ENCODE results near the gene AMDHD2. TPM values are rescaled to one million over a fixed set of nuclear protein-coding genes. Genes with fewer than 3 reads are reported as not detected.
A peak's percentile ranks its signal among the peaks of the same experiment; 100 is the strongest.

Gene AMDHD2
- total and polyA plus RNA-seq, 2 of the 13 experiments (the other 11 are each of a cell fraction or from before 2014, with no cell fraction given): 33.5 to 39.1 TPM

DNA sequence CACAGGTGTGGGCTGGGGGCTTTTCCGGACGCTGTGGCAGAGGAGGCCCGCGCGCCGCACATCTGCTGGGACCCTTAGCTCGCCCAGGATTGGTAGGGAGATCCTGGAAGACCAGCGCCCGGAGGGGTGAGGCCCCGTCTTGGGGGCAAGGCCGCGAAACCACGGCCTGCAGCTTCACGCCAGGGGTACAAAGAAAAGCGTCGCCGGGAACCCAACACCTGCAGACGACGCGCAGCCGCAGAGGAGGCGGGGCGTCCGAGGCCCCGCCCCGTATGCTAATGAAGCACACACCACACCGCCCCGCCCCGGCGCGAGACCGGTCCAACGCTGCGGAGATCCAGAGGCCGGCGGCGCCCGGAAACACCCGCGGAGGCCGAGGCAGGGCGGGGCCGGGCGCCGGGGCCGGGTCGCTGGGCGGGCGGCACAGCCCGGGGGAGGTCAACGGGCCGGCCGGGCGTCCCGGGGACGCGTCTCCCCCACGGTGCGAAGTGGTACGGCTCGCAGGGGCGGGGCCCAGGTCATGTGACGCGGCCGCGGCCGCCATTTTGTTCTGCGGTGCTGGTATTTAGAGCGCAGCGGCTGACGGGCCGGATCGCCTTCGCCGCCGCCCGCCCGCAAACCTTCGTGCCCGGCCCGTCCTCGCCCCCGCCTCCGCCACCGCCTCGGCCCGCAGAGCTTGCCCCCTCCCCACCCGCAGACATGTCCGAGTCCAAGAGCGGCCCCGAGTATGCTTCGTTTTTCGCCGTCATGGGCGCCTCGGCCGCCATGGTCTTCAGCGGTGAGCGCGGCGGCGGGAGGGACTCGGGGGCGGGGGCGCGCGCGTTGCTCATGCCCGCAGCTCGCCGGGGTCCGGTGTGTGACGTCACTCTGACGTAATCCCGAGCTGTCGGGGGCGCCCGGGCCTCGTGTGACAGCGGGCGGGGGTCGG is 6.5 kb upstream of the AMDHD2 start, which contains the start of gene ATP6V0C (continued):
- TF ChIP-seq PTBP1 (IDR thresholded peaks at IDR 0.05; ENCODE audit: low read depth, low read length, poor library complexity, severe bottlenecking) (no peak), STAG1 (CRISPR knock-in tag; IDR thresholded peaks at IDR 0.05) (no peak), TAF15 (IDR thresholded peaks at IDR 0.05; ENCODE audit: low read depth, low read length, poor library complexity, severe bottlenecking) (peak; percentile 23), ZNF512B (CRISPR knock-in tag; IDR thresholded peaks at IDR 0.05; ENCODE audit: borderline replicate concordance) (no peak), IRF2 (CRISPR knock-in tag; IDR thresholded peaks at IDR 0.05) (peak; percentile 40; the same call in 1 of the 2 replicates), ZNF430 (CRISPR knock-in tag; IDR thresholded peaks at IDR 0.05) (0 out of 2 replicates have a peak, but pooled peaks have one; percentile 31), HDAC2 (CRISPR knock-in tag; IDR thresholded peaks at IDR 0.05) (no peak), MTA1 (CRISPR knock-in tag; IDR thresholded peaks at IDR 0.05; ENCODE audit: borderline replicate concordance) (no peak), ZNF180 (CRISPR knock-in tag; IDR thresholded peaks at IDR 0.05; ENCODE audit: borderline replicate concordance, low read depth) (0 out of 2 replicates have a peak, but pooled peaks have one; percentile 34), ZNF816 (CRISPR knock-in tag; IDR thresholded peaks at IDR 0.05; ENCODE audit: borderline replicate concordance) (no peak), ZNF33A (CRISPR knock-in tag; IDR thresholded peaks at IDR 0.05; ENCODE audit: borderline replicate concordance) (no peak), HOXA3 (CRISPR knock-in tag; IDR thresholded peaks at IDR 0.05) (peak; percentile 97), MLX (CRISPR knock-in tag; IDR thresholded peaks at IDR 0.05) (no peak), ZNF274 (CRISPR knock-in tag; IDR thresholded peaks at IDR 0.05) (peak; percentile 32; the same call in 1 of the 2 replicates), HCFC1 (IDR thresholded peaks at IDR 0.05; ENCODE audit: low read depth, low read length) (peak; percentile 44; the same call in 1 of the 2 replicates), KDM2A (CRISPR knock-in tag; IDR thresholded peaks at IDR 0.05; ENCODE audit: borderline replicate concordance, low read depth) (peak; percentile 75), ZMYM4 (CRISPR knock-in tag; IDR thresholded peaks at IDR 0.05) (peak; percentile 20; the same call in 1 of the 2 replicates), ZXDC (CRISPR knock-in tag; IDR thresholded peaks at IDR 0.05) (no peak)
- TF ChIP-seq, protein P1, sequence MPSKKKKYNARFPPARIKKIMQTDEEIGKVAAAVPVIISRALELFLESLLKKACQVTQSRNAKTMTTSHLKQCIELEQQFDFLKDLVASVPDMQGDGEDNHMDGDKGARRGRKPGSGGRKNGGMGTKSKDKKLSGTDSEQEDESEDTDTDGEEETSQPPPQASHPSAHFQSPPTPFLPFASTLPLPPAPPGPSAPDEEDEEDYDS (CRISPR knock-in tag; IDR thresholded peaks at IDR 0.05): peak; percentile 93
- TF ChIP-seq, protein P2, sequence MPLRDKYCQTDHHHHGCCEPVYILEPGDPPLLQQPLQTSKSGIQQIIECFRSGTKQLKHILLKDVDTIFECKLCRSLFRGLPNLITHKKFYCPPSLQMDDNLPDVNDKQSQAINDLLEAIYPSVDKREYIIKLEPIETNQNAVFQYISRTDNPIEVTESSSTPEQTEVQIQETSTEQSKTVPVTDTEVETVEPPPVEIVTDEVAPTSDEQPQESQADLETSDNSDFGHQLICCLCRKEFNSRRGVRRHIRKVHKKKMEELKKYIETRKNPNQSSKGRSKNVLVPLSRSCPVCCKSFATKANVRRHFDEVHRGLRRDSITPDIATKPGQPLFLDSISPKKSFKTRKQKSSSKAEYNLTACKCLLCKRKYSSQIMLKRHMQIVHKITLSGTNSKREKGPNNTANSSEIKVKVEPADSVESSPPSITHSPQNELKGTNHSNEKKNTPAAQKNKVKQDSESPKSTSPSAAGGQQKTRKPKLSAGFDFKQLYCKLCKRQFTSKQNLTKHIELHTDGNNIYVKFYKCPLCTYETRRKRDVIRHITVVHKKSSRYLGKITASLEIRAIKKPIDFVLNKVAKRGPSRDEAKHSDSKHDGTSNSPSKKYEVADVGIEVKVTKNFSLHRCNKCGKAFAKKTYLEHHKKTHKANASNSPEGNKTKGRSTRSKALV (CRISPR knock-in tag; IDR thresholded peaks at IDR 0.05): 0 out of 2 replicates have a peak, but pooled peaks have one; percentile 4
